Naive thymus-derived CD4-positive, alpha-beta T cell (primary cell): ENCODE data around the gene CCDC91. TPM values are rescaled to one million over a fixed set of nuclear protein-coding genes. Genes with fewer than 3 reads are reported as not detected.

Experiments used
- ATAC-seq: fragments of 150-1000 bp; cut with Tn5 transposase; 2 replicates; pipeline ENCODE4 v1.10.0; 2021; ENCODE audit warnings: mild to moderate bottlenecking, moderate library complexity
- CTCF ChIA-PET: fragments of 350-600 bp; sonication (Branson Sonifier 250); formaldehyde crosslinking; loops from one replicate; lab custom pipeline; 2021; ENCODE audit warnings: antibody characterized with exemption; lab: Charles Lee
- POLR2A ChIA-PET: fragments of 350-600 bp; sonication (Branson Sonifier 250); formaldehyde crosslinking; loops from one replicate; lab custom pipeline; 2021; ENCODE audit warnings: antibody characterized with exemption, inconsistent platforms; lab: Charles Lee
- DNase-seq, 9 donors: peaks; one replicate each; pipeline versions ENCODE4 v3.0.0 to v3.0.0-alpha.2; 2020 to 2022; ENCODE audit warnings: mixed read lengths in 1 of 9
- H3K27ac ChIP-seq: one replicate; pipeline ENCODE4 v1.7.0; 2013; ENCODE audit warnings: mild to moderate bottlenecking, low read depth, low read length, moderate library complexity
- H3K27me3 ChIP-seq, 2 donors: one replicate each; pipeline ENCODE4 v1.7.0; 2013; ENCODE audit warnings: low read length in 2 of 2, mild to moderate bottlenecking in 2 of 2, moderate library complexity in 2 of 2; ENCODE audit not compliant: control insufficient read depth in 2 of 2, insufficient read depth in 2 of 2
- H3K36me3 ChIP-seq, 3 experiments: 1 replicate in 2 of 3; 2 replicates in 1 of 3; pipeline ENCODE4 v1.7.0; 2013; ENCODE audit warnings: low read length in 3 of 3, mild to moderate bottlenecking in 3 of 3, moderate library complexity in 1 of 3; ENCODE audit not compliant: insufficient read depth in 3 of 3, control insufficient read depth in 2 of 3
- H3K4me1 ChIP-seq, 2 donors: one replicate each; pipeline ENCODE4 v1.7.0; 2013; ENCODE audit warnings: low read length in 2 of 2, mild to moderate bottlenecking in 2 of 2, moderate library complexity in 1 of 2; ENCODE audit not compliant: control insufficient read depth in 2 of 2, insufficient read depth in 2 of 2
- H3K4me3 ChIP-seq: 2 replicates; pipeline ENCODE4 v1.7.0; 2013; ENCODE audit warnings: mild to moderate bottlenecking, low read length
- H3K9me3 ChIP-seq, 3 experiments: 1 replicate in 2 of 3; 2 replicates in 1 of 3; pipeline ENCODE4 v1.7.0; 2013; ENCODE audit warnings: low read length in 3 of 3; ENCODE audit not compliant: control insufficient read depth in 2 of 3
- H3K27ac Mint-ChIP-seq, 9 donors: one replicate each; pipeline ENCODE4 v1.8.0; 2020 to 2022; ENCODE audit warnings: mixed read lengths in 9 of 9, mild to moderate bottlenecking in 8 of 9, moderate library complexity in 5 of 9, inconsistent platforms in 2 of 9
- H3K27me3 Mint-ChIP-seq, 5 donors: one replicate each; pipeline ENCODE4 v1.8.0; 2021 to 2022; ENCODE audit warnings: mixed read lengths in 5 of 5, mild to moderate bottlenecking in 1 of 5
- H3K36me3 Mint-ChIP-seq, 5 donors: one replicate each; pipeline ENCODE4 v1.8.0; 2020 to 2022; ENCODE audit warnings: mixed read lengths in 5 of 5, mild to moderate bottlenecking in 3 of 5, inconsistent platforms in 1 of 5
- H3K4me1 Mint-ChIP-seq, 7 donors: one replicate each; pipeline ENCODE4 v1.8.0; 2020 to 2022; ENCODE audit warnings: mixed read lengths in 7 of 7, mild to moderate bottlenecking in 3 of 7, inconsistent platforms in 1 of 7
- H3K4me3 Mint-ChIP-seq, 10 donors: one replicate each; pipeline ENCODE4 v1.8.0; 2020 to 2022; ENCODE audit warnings: mild to moderate bottlenecking in 10 of 10, mixed read lengths in 10 of 10, moderate library complexity in 6 of 10, inconsistent platforms in 2 of 10
- H3K9me3 Mint-ChIP-seq, 11 donors: one replicate each; pipeline ENCODE4 v1.8.0; 2020 to 2022; ENCODE audit warnings: mixed read lengths in 11 of 11, mild to moderate bottlenecking in 4 of 11, inconsistent platforms in 1 of 11, moderate library complexity in 1 of 11
- intact Hi-C, 2 donors: fragments of 100-400 bp; cut with micrococcal nuclease; formaldehyde crosslinking; loops; one replicate each; pipeline ENCODE4 v1.15.1; 2023
- polyA plus RNA-seq, 2 donors: library from polyadenylated mRNA; unstranded; fragments of 300-500 nt; fragmentation: Illumina TruSeq; gene quantifications; one replicate each; pipeline ENCODE4 v1.2.3, GENCODE V29; 2021
- total RNA-seq, 6 experiments: library from RNA in 5 of 6; stranded (reverse) in 5 of 6; gene quantifications; 1 replicate in 5 of 6; 2 replicates in 1 of 6; pipeline ENCODE4 v1.2.3 and lab custom pipeline; 2021 to 2026

CCDC91 gene
- total and polyA plus RNA-seq, 7 experiments from 2014 or later: 20.2 to 105 (median 78.0) TPM

DNA sequence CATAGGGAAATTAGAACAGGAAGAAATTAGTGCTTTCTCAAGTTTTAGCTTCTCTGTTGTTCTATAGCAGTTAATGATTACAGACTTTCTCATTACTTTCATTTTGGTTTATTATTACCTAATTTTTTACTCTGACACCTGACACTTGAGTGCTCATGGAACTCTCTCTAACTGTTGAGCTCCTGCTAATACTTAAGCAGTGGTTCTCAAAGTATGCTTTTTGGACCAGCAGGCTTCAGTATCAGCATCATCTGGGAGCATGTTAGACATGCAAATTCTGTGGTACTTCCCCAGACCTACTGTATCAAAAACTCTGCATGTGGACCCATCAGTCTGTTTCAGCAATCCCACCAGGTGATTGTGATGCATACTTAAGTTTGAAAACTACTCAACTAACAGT lies 235.3 kb downstream of the CCDC91 start:
- Histone ChIP-seq H3K27ac (no peak overlapping the region), H3K4me1 (no peaks in the 10 kb centered on the region), H3K4me3 (no peak overlapping the region), H3K9me3 (no peaks in the 10 kb centered on the region), H3K36me3 (no peaks in the 10 kb centered on the region), H3K27me3 (no peaks in the 10 kb centered on the region)
- intact Hi-C loops: loop anchor here in 1 of 2 donors (2.0 kb wide), 1 partner anchor 13 kb away; no protein-coding TSS in a partner anchor
- H3K27me3 Mint-ChIP-seq: no peaks in the 10 kb centered on the region
- peaks cover 0 to 8% (median 1%) of the 10 kb centered on the region in 11 donors for H3K9me3 Mint-ChIP-seq
- ChIA-PET CTCF (interaction anchor here (0.5 kb wide), 1 partner anchor 1085 kb away, joined by 6 read pairs; no protein-coding TSS in a partner anchor), POLR2A (no interaction called here)
- peaks cover 0 to 13% (median 6%) of the 10 kb centered on the region in 7 donors for H3K4me1 Mint-ChIP-seq
- no peak for DNase-seq
- no peak for ATAC-seq
- peaks cover 1 to 54% (median 30%) of the 10 kb centered on the region in 5 donors for H3K36me3 Mint-ChIP-seq
- H3K4me3 Mint-ChIP-seq: no peak overlapping the region
- peak overlapping the region in 1 of 9 donors; percentile 31 for H3K27ac Mint-ChIP-seq

DNA sequence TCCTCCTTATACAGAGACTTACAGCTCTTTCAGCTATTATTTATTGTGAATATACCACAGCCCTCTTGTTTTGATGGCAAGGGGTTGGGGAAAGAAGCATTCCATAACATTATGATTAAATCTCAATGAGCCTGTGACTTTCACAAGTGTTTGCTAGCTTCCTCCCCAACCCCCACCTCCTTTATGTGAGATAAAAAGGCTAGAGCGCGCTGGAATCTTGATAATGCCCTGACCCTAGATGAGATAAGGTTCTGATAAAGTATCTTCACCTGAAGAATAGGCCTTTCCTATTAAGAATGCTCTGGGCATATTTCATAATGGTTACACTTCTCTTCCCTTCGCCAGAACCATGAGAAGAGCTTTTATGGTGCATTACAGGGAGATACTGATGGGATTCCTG lies 236.8 kb downstream of the CCDC91 start:
- Histone ChIP-seq H3K36me3 (no peaks in the 10 kb centered on the region), H3K27ac (no peak overlapping the region), H3K27me3 (no peaks in the 10 kb centered on the region), H3K4me1 (no peaks in the 10 kb centered on the region), H3K4me3 (no peak overlapping the region), H3K9me3 (no peaks in the 10 kb centered on the region)
- Mint-ChIP-seq H3K4me1 (peaks cover 0 to 13% (median 4%) of the 10 kb centered on the region in 7 donors), H3K27ac (no peak overlapping the region), H3K27me3 (no peaks in the 10 kb centered on the region), H3K9me3 (no peaks in the 10 kb centered on the region), H3K36me3 (peaks cover 0 to 54% (median 25%) of the 10 kb centered on the region in 5 donors), H3K4me3 (no peak overlapping the region)
- no peak for DNase-seq
- POLR2A ChIA-PET: no interaction called here
- intact Hi-C loops: no loop called here
- ATAC-seq: no peak
- CTCF ChIA-PET: no interaction called here

DNA sequence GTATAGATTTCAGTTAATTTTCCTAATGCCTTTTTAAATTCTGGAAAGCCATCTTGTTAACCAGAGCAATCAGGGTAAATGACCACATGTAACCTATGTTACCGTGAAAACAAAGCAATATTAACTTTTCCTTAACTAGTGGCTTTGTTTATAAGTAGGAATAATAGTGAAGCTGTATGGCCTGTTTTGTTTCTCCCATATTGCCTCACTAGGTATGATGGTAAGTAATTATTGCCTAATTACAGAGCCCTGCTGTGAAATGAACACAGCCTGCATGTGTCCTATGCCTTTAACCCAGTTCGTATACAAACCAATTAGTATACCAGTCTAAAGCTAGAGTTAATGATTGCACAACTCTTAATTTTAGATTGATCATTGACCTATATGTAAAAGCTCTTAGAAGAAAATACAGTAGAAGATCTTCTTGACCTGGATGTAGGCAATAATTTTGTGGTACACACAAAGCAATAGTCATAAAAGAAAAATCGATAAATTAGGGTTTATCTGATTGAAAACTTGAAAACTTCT lies 249.9 kb downstream of the CCDC91 start:
- no peaks in the 10 kb centered on the region for H3K27me3 Mint-ChIP-seq
- H3K4me1 ChIP-seq: no peaks in the 10 kb centered on the region
- H3K27me3 ChIP-seq: no peaks in the 10 kb centered on the region
- no peak overlapping the region for H3K4me3 ChIP-seq
- peaks cover 0 to 2% (median 0%) of the 10 kb centered on the region in 11 donors for H3K9me3 Mint-ChIP-seq
- H3K4me3 Mint-ChIP-seq: no peak overlapping the region
- CTCF ChIA-PET: no interaction called here
- peaks cover 0 to 14% (median 8%) of the 10 kb centered on the region in 7 donors for H3K4me1 Mint-ChIP-seq
- intact Hi-C loops: no loop called here
- no peaks in the 10 kb centered on the region for H3K9me3 ChIP-seq
- POLR2A ChIA-PET: interaction anchor here (0.7 kb wide), 1 partner anchor 20 kb away, joined by 3 read pairs; no protein-coding TSS in a partner anchor
- no peak for ATAC-seq
- no peak overlapping the region for H3K27ac Mint-ChIP-seq
- no peak overlapping the region for H3K27ac ChIP-seq
- H3K36me3 ChIP-seq: no peaks in the 10 kb centered on the region
- H3K36me3 Mint-ChIP-seq: peaks cover 0 to 25% (median 0%) of the 10 kb centered on the region in 5 donors
- no peak for DNase-seq

DNA sequence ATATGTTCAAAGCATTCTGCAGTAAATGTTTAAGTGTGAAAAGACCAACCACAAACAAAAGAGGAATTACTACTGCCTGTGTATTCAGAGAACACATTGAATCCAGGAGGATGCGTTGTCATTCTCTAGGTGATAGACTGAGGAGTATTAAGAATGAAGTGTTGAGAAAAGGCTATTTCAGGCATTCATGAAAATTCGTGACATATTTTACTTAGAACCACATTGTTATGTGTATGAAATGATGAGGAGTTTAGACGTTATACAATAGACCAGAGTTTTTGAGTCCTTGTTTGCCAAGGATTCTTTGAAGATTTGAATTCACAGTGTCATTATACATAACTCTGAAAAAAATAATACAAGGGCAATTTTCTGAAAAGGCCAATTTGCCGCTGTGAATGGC lies 251.8 kb downstream of the CCDC91 start:
- Histone ChIP-seq H3K4me3 (no peak overlapping the region), H3K27me3 (no peaks in the 10 kb centered on the region), H3K27ac (no peak overlapping the region), H3K4me1 (no peaks in the 10 kb centered on the region), H3K36me3 (no peaks in the 10 kb centered on the region), H3K9me3 (no peaks in the 10 kb centered on the region)
- Mint-ChIP-seq H3K4me3 (no peak overlapping the region), H3K27ac (no peak overlapping the region), H3K4me1 (peaks cover 0 to 5% (median 0%) of the 10 kb centered on the region in 7 donors), H3K27me3 (no peaks in the 10 kb centered on the region), H3K9me3 (peaks cover 0 to 2% (median 0%) of the 10 kb centered on the region in 11 donors), H3K36me3 (peaks cover 0 to 16% (median 0%) of the 10 kb centered on the region in 5 donors)
- DNase-seq (no peak), ATAC-seq (no peak)
- ChIA-PET CTCF (no interaction called here), POLR2A (no interaction called here)
- intact Hi-C loops: no loop called here

DNA sequence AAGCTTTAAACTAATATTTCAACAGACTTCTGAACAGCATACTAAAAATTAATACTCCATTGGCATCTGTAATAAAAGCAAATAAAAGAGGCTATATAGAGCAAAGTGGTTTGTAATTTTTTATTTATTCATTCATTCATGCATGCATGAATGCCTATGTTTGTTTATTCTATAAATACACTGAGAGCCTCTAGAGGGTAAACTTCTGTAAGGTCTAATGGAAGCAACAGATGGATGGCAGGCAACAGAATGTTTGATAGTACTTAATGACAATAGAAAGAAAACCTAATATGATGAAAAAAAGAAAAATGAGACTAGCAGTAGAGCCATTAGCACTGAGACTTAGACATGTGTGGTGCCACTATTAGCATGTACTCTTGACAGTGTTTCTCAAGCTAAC lies 253.1 kb downstream of the CCDC91 start:
- Histone ChIP-seq H3K27ac (no peak overlapping the region), H3K4me1 (no peaks in the 10 kb centered on the region), H3K27me3 (no peaks in the 10 kb centered on the region), H3K36me3 (no peaks in the 10 kb centered on the region), H3K4me3 (no peak overlapping the region), H3K9me3 (no peaks in the 10 kb centered on the region)
- ATAC-seq (no peak), DNase-seq (no peak)
- CTCF ChIA-PET: no interaction called here
- Mint-ChIP-seq H3K27ac (no peak overlapping the region), H3K9me3 (peaks cover 0 to 2% (median 0%) of the 10 kb centered on the region in 11 donors), H3K4me1 (peaks cover 0 to 4% (median 0%) of the 10 kb centered on the region in 7 donors), H3K27me3 (no peaks in the 10 kb centered on the region), H3K36me3 (peaks cover 0 to 13% (median 0%) of the 10 kb centered on the region in 5 donors), H3K4me3 (no peak overlapping the region)
- POLR2A ChIA-PET: no interaction called here
- intact Hi-C loops: loop anchor here in 1 of 2 donors (1.0 kb wide), 1 partner anchor 32 kb away; no protein-coding TSS in a partner anchor

DNA sequence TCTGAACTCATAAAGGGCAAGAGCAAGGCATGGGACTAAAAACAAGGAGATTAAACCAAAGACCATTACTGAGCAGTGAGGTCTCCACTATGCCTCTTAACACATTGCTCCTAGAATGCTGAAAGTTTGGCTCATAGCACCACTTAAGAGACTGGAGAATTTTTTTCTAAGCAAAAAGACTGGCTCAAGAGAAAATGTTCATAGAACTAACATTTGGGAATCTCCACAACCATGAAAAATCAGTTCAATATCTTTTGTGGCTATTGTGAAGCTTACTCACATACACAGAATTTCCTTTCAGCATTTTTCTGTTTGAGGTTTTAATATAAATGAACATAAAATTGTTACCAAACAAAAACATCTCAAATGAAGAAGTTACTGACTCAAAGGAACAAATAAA lies 255.8 kb downstream of the CCDC91 start:
- Mint-ChIP-seq H3K9me3 (peaks cover 0 to 2% (median 0%) of the 10 kb centered on the region in 11 donors), H3K27ac (no peak overlapping the region), H3K36me3 (peaks cover 0 to 20% (median 8%) of the 10 kb centered on the region in 5 donors), H3K27me3 (no peaks in the 10 kb centered on the region), H3K4me3 (no peak overlapping the region), H3K4me1 (peaks cover 0 to 4% (median 0%) of the 10 kb centered on the region in 7 donors)
- no peaks in the 10 kb centered on the region for H3K4me1 ChIP-seq
- no peak overlapping the region for H3K4me3 ChIP-seq
- CTCF ChIA-PET: no interaction called here
- no peaks in the 10 kb centered on the region for H3K27me3 ChIP-seq
- POLR2A ChIA-PET: no interaction called here
- intact Hi-C loops: no loop called here
- DNase-seq: no peak
- no peaks in the 10 kb centered on the region for H3K9me3 ChIP-seq
- no peak for ATAC-seq
- no peak overlapping the region for H3K27ac ChIP-seq
- H3K36me3 ChIP-seq: no peaks in the 10 kb centered on the region

DNA sequence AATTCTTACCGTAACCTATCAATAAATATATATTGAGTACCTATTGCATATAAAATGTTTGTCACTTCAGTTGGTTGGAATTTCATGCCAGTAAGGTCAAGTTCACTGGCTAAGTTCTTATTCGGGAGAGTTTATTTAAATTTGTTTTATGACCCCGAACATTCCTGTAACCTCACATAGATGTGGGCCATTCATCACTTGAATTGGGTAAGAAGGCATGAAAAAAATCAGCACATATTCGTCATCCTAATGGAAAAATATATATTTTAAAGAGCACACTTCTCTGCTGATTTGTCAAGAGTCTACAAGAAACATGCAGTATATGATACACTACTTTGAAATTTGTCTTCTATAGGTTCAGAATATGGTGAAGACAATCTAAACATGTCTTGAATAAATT lies 263.4 kb downstream of the CCDC91 start:
- H3K4me1 Mint-ChIP-seq: no peaks in the 10 kb centered on the region
- ATAC-seq: no peak
- no peaks in the 10 kb centered on the region for H3K27me3 Mint-ChIP-seq
- peaks cover 0 to 2% (median 0%) of the 10 kb centered on the region in 11 donors for H3K9me3 Mint-ChIP-seq
- H3K27ac Mint-ChIP-seq: no peak overlapping the region
- intact Hi-C loops: no loop called here
- POLR2A ChIA-PET: no interaction called here
- no peak overlapping the region for H3K4me3 Mint-ChIP-seq
- DNase-seq: no peak
- peaks cover 0 to 15% (median 0%) of the 10 kb centered on the region in 3 experiments for H3K36me3 ChIP-seq
- no peak overlapping the region for H3K27ac ChIP-seq
- no peaks in the 10 kb centered on the region for H3K27me3 ChIP-seq
- H3K9me3 ChIP-seq: no peaks in the 10 kb centered on the region
- CTCF ChIA-PET: no interaction called here
- H3K4me1 ChIP-seq: no peaks in the 10 kb centered on the region
- no peak overlapping the region for H3K4me3 ChIP-seq
- H3K36me3 Mint-ChIP-seq: peaks cover 2 to 61% (median 58%) of the 10 kb centered on the region in 5 donors
